HCT116 (cell line): ENCODE data around the gene ZFX. TPM values are rescaled to one million over a fixed set of nuclear protein-coding genes. Genes with fewer than 3 reads are reported as not detected.

Source experiments
- ATAC-seq: fragments of 200-7000 bp; cut with Tn5 transposase; 2 replicates; pipeline ENCODE4 v1.9.1; 2020; ENCODE audit warnings: mild to moderate bottlenecking, moderate library complexity
- BruUV-seq: library from RNA; stranded (reverse); fragments of 400-500 nt; replicated peaks from 2 replicates; lab custom pipeline; 2021; lab: Mats Ljungman, UMichigan
- CTCF ChIA-PET: fragments of 300-600 bp; sonication (Branson Sonifier 250); formaldehyde crosslinking; loops from one replicate; lab custom pipeline; 2021; ENCODE audit warnings: antibody characterized with exemption; lab: Charles Lee
- POLR2A ChIA-PET: fragments of 300-600, 350-600 bp; sonication (Branson Sonifier 250); formaldehyde crosslinking; loops from one replicate; lab custom pipeline; 2021; ENCODE audit warnings: antibody characterized with exemption; lab: Charles Lee
- RAD21 ChIA-PET, 2 experiments: fragments of 300-600 bp; sonication (Branson Sonifier 250); formaldehyde crosslinking; loops; one replicate each; lab custom pipeline; 2023; ENCODE audit warnings: low total read pairs in 2 of 2; ENCODE audit not compliant: uncharacterized antibody in 2 of 2, unreplicated experiment in 2 of 2, low non-redundant PET in 1 of 2; lab: Charles Lee
- DNase-seq: peaks from one replicate; pipeline ENCODE4 v3.0.0-alpha.2; 2010; ENCODE audit warnings: low read depth, low spot score
- H2AFZ ChIP-seq: fragments of 200-600 bp; shearing (Covaris generic), sonication (generic); 2 replicates; pipeline ENCODE4 v1.6.1; 2017; ENCODE audit warnings: low read depth, mixed run types, mixed read lengths, antibody characterized with exemption, low read length; ENCODE audit not compliant: poor library complexity, severe bottlenecking
- H3K27ac ChIP-seq: 2 replicates; pipeline ENCODE4 v1.5.1; 2012; ENCODE audit warnings: low read depth, low read length
- H3K27me3 ChIP-seq: fragments of 200-600 bp; sonication (generic); 2 replicates; pipeline ENCODE4 v1.6.1; 2016; ENCODE audit warnings: mixed run types, low read length, mixed read lengths; ENCODE audit not compliant: insufficient read depth
- H3K36me3 ChIP-seq, 2 experiments: fragments of 200-500 bp in 1 of 2; fragments of 200-600 bp in 1 of 2; sonication (Bioruptor generic) in 1 of 2; sonication (generic) in 1 of 2; 2 replicates each; pipeline versions ENCODE4 v1.5.1 to v1.6.1; 2014 to 2016; ENCODE audit warnings: low read length in 2 of 2, inconsistent platforms in 1 of 2, mixed read lengths in 1 of 2, mixed run types in 1 of 2; ENCODE audit not compliant: insufficient read depth in 2 of 2, control insufficient read depth in 1 of 2
- H3K4me1 ChIP-seq, 2 experiments: fragments of 200-600 bp in 1 of 2; sonication (generic) in 1 of 2; 2 replicates each; pipeline versions ENCODE4 v1.5.1 to v1.6.1; 2012 to 2017; ENCODE audit warnings: low read length in 2 of 2, inconsistent platforms in 1 of 2, mild to moderate bottlenecking in 1 of 2, mixed read lengths in 1 of 2, mixed run types in 1 of 2, moderate library complexity in 1 of 2; ENCODE audit not compliant: insufficient read depth in 2 of 2, control insufficient read depth in 1 of 2
- H3K4me2 ChIP-seq: fragments of 200-600 bp; sonication (generic); 2 replicates; pipeline ENCODE4 v1.6.1; 2017; ENCODE audit warnings: mixed run types, low read length, mixed read lengths
- H3K4me3 ChIP-seq, 2 experiments: fragments of 200-600 bp in 1 of 2; sonication (generic) in 1 of 2; replicated peaks in 1 of 2; 2 replicates each; pipeline ENCODE4 v1.5.1; 2011 to 2016; ENCODE audit warnings: low read length in 2 of 2, control low read depth in 1 of 2, low read depth in 1 of 2, mild to moderate bottlenecking in 1 of 2, mixed read lengths in 1 of 2, mixed run types in 1 of 2
- H3K79me2 ChIP-seq: fragments of 200-600 bp; sonication (generic); 2 replicates; pipeline ENCODE4 v1.6.1; 2017; ENCODE audit warnings: mild to moderate bottlenecking, mixed run types, low read length, moderate library complexity, mixed read lengths; ENCODE audit not compliant: insufficient read depth
- H3K9ac ChIP-seq: fragments of 200-600 bp; sonication (generic); 2 replicates; pipeline ENCODE4 v1.6.1; 2016; ENCODE audit warnings: low read length, mixed read lengths
- H3K9me2 ChIP-seq: fragments of 200-600 bp; sonication (generic), shearing (Covaris generic); 2 replicates; pipeline ENCODE4 v1.6.1; 2017; ENCODE audit warnings: mixed run types, mild to moderate bottlenecking, moderate library complexity; ENCODE audit not compliant: insufficient read depth
- H3K9me3 ChIP-seq, 2 experiments: fragments of 200-500 bp in 1 of 2; fragments of 200-600 bp in 1 of 2; sonication (Bioruptor generic) in 1 of 2; sonication (generic) in 1 of 2; 2 replicates each; pipeline ENCODE4 v1.6.1; 2014 to 2017; ENCODE audit warnings: low read length in 2 of 2, mixed read lengths in 2 of 2, inconsistent platforms in 1 of 2, low read depth in 1 of 2, mild to moderate bottlenecking in 1 of 2, mixed run types in 1 of 2, moderate library complexity in 1 of 2; ENCODE audit not compliant: control insufficient read depth in 1 of 2, insufficient read depth in 1 of 2
- H4K20me1 ChIP-seq: fragments of 200-600 bp; sonication (generic), shearing (Covaris generic); 2 replicates; pipeline ENCODE4 v1.6.1; 2017; ENCODE audit warnings: mixed run types, mild to moderate bottlenecking, moderate library complexity; ENCODE audit not compliant: insufficient read depth
- CEBPB ChIP-seq: IDR thresholded peaks from 2 replicates; pipeline ENCODE4 v1.6.1; 2012; ENCODE audit warnings: low read depth
- ELF1 ChIP-seq: IDR thresholded peaks from 2 replicates; pipeline ENCODE4 v1.6.1; 2012; ENCODE audit warnings: low read depth, borderline replicate concordance
- JUND ChIP-seq: IDR thresholded peaks from 2 replicates; pipeline ENCODE4 v1.6.1; 2012
- POLR2A ChIP-seq: IDR thresholded peaks from 2 replicates; pipeline ENCODE4 v1.7.0; 2011; ENCODE audit warnings: borderline replicate concordance; ENCODE audit not compliant: insufficient read depth, insufficient read length; ENCODE audit errors: extremely low read depth
- SRF ChIP-seq: IDR thresholded peaks from 2 replicates; pipeline ENCODE4 v1.6.1; 2012; ENCODE audit warnings: low read depth
- YY1 ChIP-seq: IDR thresholded peaks from 2 replicates; pipeline ENCODE4 v1.6.1; 2011; ENCODE audit warnings: low read length, low read depth, moderate library complexity, mild to moderate bottlenecking; ENCODE audit not compliant: insufficient replicate concordance; ENCODE audit errors: extremely low read depth
- ZBTB33 ChIP-seq: IDR thresholded peaks from 2 replicates; pipeline ENCODE4 v1.6.1; 2011; ENCODE audit warnings: mild to moderate bottlenecking, low read length, moderate library complexity; ENCODE audit not compliant: insufficient replicate concordance; ENCODE audit errors: extremely low read depth
- intact Hi-C: fragments of 100-400 bp; cut with micrococcal nuclease; formaldehyde crosslinking; loops from 2 replicates; pipeline ENCODE4 v1.10.0; 2022
- total RNA-seq: library from RNA; stranded (reverse); gene quantifications from one replicate; pipeline ENCODE4 v1.2.1, GENCODE V29; 2021; ENCODE audit not compliant: unreplicated experiment

The ZFX gene
- total RNA-seq, 1 experiment from 2014 or later, result 28.1 TPM

GRCh38 chrX:24216037-24216436 is 66.5 kb downstream of the ZFX start:
- Histone ChIP-seq H3K9ac (no peak overlapping the region), H3K4me2 (no peak overlapping the region), H3K4me3 (no peak overlapping the region), H3K9me3 (no peaks in the 10 kb centered on the region), H3K36me3 (peaks cover 0 to 3% of the 10 kb centered on the region in 2 experiments; a peak in 1 of 4 replicates), H3K27me3 (no peaks in the 10 kb centered on the region), H3K27ac (no peak overlapping the region), H3K79me2 (no peaks in the 10 kb centered on the region), H2AFZ (no peak overlapping the region), H3K4me1 (no peaks in the 10 kb centered on the region), H3K9me2 (no peaks in the 10 kb centered on the region), H4K20me1 (no peaks in the 10 kb centered on the region)
- RAD21 ChIA-PET, result no interaction called here
- CTCF ChIA-PET, result no interaction called here
- intact Hi-C loops, result no loop called here
- POLR2A ChIA-PET, result no interaction called here
- TF ChIP-seq SRF (no peak), POLR2A (no peak), ELF1 (no peak), ZBTB33 (no peak), CEBPB (no peak), JUND (no peak)
- no peak for DNase-seq
- BruUV-seq, result no TSS peak
- no peak for ATAC-seq

DNA sequence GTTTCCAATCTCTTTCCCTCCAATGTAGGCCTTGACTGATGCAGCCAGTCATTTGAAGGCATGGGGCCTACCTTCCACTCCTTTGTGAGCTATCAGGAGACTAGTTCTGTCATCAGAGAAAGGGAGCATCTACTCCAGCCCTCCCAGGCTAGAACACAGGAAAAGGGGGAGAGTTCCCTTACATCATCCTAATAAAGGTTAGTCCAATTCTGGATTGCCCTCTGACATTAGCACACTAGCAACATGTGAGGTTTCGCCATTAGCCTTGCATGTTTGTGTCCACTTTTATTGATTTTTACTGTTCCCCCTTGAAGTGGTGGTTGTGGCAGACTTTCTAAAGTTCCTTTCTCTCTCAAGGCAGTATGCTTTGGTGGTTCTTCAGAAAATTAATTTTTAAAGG is 67.3 kb downstream of the ZFX start:
- no peaks in the 10 kb centered on the region for H3K9me3 ChIP-seq
- TF ChIP-seq CEBPB, result no peak
- TF ChIP-seq JUND, result no peak
- TF ChIP-seq YY1, result no peak
- no peak overlapping the region for H3K27ac ChIP-seq
- POLR2A ChIA-PET, result no interaction called here
- no peaks in the 10 kb centered on the region for H3K4me1 ChIP-seq
- H3K9me2 ChIP-seq, result no peaks in the 10 kb centered on the region
- BruUV-seq, result no TSS peak
- ATAC-seq, result no peak
- H3K36me3 ChIP-seq, result no peaks in the 10 kb centered on the region
- intact Hi-C loops, result no loop called here
- H4K20me1 ChIP-seq, result no peaks in the 10 kb centered on the region
- no peak overlapping the region for H3K9ac ChIP-seq
- no peaks in the 10 kb centered on the region for H3K79me2 ChIP-seq
- CTCF ChIA-PET, result no interaction called here
- no peaks in the 10 kb centered on the region for H3K27me3 ChIP-seq
- RAD21 ChIA-PET, result no interaction called here
- no peak overlapping the region for H2AFZ ChIP-seq
- no peak overlapping the region for H3K4me3 ChIP-seq
- H3K4me2 ChIP-seq, result no peak overlapping the region
- DNase-seq, result no peak
